ENCODE results near the gene CEP85L.

The CEP85L gene

DNA sequence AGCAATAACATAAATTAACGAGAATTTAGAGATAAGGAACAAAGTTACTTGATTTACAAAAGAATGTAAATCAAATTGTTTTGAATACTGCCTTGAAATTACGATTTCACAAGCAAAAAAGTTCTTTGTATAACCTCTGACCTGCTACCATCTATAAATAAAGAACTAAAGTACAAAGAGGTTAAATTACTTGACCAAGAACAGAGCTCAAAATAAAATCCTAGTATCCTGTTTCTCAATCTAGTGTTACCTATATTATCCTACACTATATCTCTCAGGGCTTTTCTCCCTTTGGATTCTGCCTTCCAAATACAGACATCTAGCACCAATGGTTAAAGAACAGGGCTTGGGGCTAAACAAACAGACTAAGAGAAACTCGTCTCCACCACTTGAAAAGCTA, 59.5 kb downstream of the CEP85L start:
- Histone ChIP-seq H3K18ac (ENCODE audit: low read length) (no peak overlapping the region), H3K4ac (ENCODE audit: low read depth, low read length) (no peak overlapping the region), H3K4me3 (ENCODE audit: low read depth, low read length) (no peak overlapping the region), H2AFZ (ENCODE audit: insufficient read depth, low read length, poor library complexity) (no peak overlapping the region), H4K8ac (ENCODE audit: low read depth, low read length) (no peak overlapping the region), H3K9ac (ENCODE audit: low read length) (no peak overlapping the region), H3K27ac (ENCODE audit: low read depth, low read length) (no peak overlapping the region), H3K4me1 (ENCODE audit: control insufficient read depth in 1 of 2, insufficient read depth in 2 of 2, low read length in 2 of 2) (no peaks in the 10 kb centered on the region), H4K12ac (ENCODE audit: low read depth, low read length) (no peak overlapping the region), H3K36me3 (ENCODE audit: control insufficient read depth in 1 of 2, insufficient read depth in 2 of 2, low read length in 2 of 2) (no peaks in the 10 kb centered on the region), H3K4me2 (ENCODE audit: low read length) (no peak overlapping the region), H3K79me2 (ENCODE audit: control insufficient read depth, insufficient read depth, low read length, poor library complexity) (no peaks in the 10 kb centered on the region), H3K14ac (ENCODE audit: low read length) (no peak overlapping the region), H3K23ac (ENCODE audit: low read length) (no peak overlapping the region), H3K79me1 (ENCODE audit: low read length) (no peaks in the 10 kb centered on the region), H2BK12ac (ENCODE audit: low read length) (no peak overlapping the region), H2BK5ac (ENCODE audit: low read depth, low read length, poor library complexity) (no peak overlapping the region), H2AK5ac (ENCODE audit: low read length) (no peak overlapping the region), H2BK120ac (ENCODE audit: insufficient read depth, low read length, poor library complexity) (no peak overlapping the region), H3K9me3 (ENCODE audit: insufficient read depth, low read depth, low read length) (no peaks in the 10 kb centered on the region), H3K27me3 (ENCODE audit: insufficient read depth, low read length) (no peaks in the 10 kb centered on the region), H4K91ac (ENCODE audit: low read depth, low read length) (no peak overlapping the region)
- DNase-seq = no peak
- WGBS (ENCODE audit: extremely low coverage, insufficient coverage, insufficient read length) = no CpG with 5 or more reads among the region's 3 CpGs

DNA sequence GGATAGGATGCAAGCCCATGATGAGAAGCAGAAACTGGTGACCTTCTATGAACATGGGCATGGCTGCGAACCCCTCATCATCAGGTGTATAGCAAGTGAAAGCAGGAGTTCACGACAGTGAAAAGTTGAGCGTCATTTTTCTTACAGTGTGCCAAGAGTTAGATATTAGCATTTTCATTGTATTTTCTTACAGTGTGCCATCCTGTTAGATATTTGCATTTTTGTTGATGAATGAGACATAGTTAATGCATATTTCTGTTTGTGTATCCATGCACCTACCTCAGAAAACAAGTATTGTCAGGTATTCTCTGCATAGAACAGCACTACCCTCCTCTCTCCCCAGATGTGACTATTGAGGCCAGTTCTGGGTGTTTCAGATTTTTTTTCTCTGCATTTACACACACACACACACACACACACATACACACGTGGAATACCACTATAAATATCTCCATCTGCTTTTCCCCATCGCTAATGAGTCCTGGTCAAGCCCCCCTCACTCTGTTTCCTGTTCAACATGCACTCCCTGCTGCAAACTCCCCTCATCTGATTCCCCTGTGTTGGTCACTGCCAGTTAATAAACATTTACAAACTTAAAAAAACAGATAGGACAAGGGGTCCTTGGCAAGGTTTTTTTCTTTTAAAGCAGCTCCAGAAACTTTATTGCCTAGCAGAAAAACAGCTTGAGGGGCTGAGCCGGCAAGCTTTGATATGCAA, 61.6 kb downstream of the CEP85L start:
- WGBS (ENCODE audit: extremely low coverage, insufficient coverage, insufficient read length) = no CpG with 5 or more reads among the region's 6 CpGs

GRCh38 chr6:118589186-118589585, 62.2 kb downstream of the CEP85L start:
- no peak overlapping the region for H2AK5ac ChIP-seq (ENCODE audit: low read length)
- no peak overlapping the region for H2BK5ac ChIP-seq (ENCODE audit: low read depth, low read length, poor library complexity)
- H3K23ac ChIP-seq (ENCODE audit: low read length) = no peak overlapping the region
- H3K79me2 ChIP-seq (ENCODE audit: control insufficient read depth, insufficient read depth, low read length, poor library complexity) = no peaks in the 10 kb centered on the region
- no peak for DNase-seq
- H4K8ac ChIP-seq (ENCODE audit: low read depth, low read length) = no peak overlapping the region
- no peak overlapping the region for H4K12ac ChIP-seq (ENCODE audit: low read depth, low read length)
- H2BK12ac ChIP-seq (ENCODE audit: low read length) = no peak overlapping the region
- H3K9me3 ChIP-seq (ENCODE audit: insufficient read depth, low read depth, low read length) = no peaks in the 10 kb centered on the region
- no peak overlapping the region for H3K4me3 ChIP-seq (ENCODE audit: low read depth, low read length)
- no peak overlapping the region for H3K27ac ChIP-seq (ENCODE audit: low read depth, low read length)
- no peak overlapping the region for H3K4ac ChIP-seq (ENCODE audit: low read depth, low read length)
- H2BK120ac ChIP-seq (ENCODE audit: insufficient read depth, low read length, poor library complexity) = no peak overlapping the region
- no peak overlapping the region for H3K9ac ChIP-seq (ENCODE audit: low read length)
- no peak overlapping the region for H3K4me2 ChIP-seq (ENCODE audit: low read length)
- no peak overlapping the region for H3K14ac ChIP-seq (ENCODE audit: low read length)
- H3K27me3 ChIP-seq (ENCODE audit: insufficient read depth, low read length) = no peaks in the 10 kb centered on the region
- no peaks in the 10 kb centered on the region for H3K79me1 ChIP-seq (ENCODE audit: low read length)
- H2AFZ ChIP-seq (ENCODE audit: insufficient read depth, low read length, poor library complexity) = no peak overlapping the region
- no peak overlapping the region for H4K91ac ChIP-seq (ENCODE audit: low read depth, low read length)
- H3K36me3 ChIP-seq (ENCODE audit: control insufficient read depth in 1 of 2, insufficient read depth in 2 of 2, low read length in 2 of 2) = no peaks in the 10 kb centered on the region
- no peak overlapping the region for H3K18ac ChIP-seq (ENCODE audit: low read length)
- H3K4me1 ChIP-seq (ENCODE audit: control insufficient read depth in 1 of 2, insufficient read depth in 2 of 2, low read length in 2 of 2) = no peaks in the 10 kb centered on the region
- WGBS (ENCODE audit: extremely low coverage, insufficient coverage, insufficient read length) = no CpG with 5 or more reads among the region's 4 CpGs

More for the DNA sequence above, 61.6 kb downstream of the CEP85L start:
- no peak overlapping the region for H3K18ac ChIP-seq (ENCODE audit: low read length)
- H3K23ac ChIP-seq (ENCODE audit: low read length) = no peak overlapping the region
- H2AFZ ChIP-seq (ENCODE audit: insufficient read depth, low read length, poor library complexity) = no peak overlapping the region
- H4K12ac ChIP-seq (ENCODE audit: low read depth, low read length) = no peak overlapping the region
- no peaks in the 10 kb centered on the region for H3K36me3 ChIP-seq (ENCODE audit: control insufficient read depth in 1 of 2, insufficient read depth in 2 of 2, low read length in 2 of 2)
- no peak overlapping the region for H2BK12ac ChIP-seq (ENCODE audit: low read length)
- DNase-seq = no peak
- H3K4me2 ChIP-seq (ENCODE audit: low read length) = no peak overlapping the region
- no peak overlapping the region for H3K4ac ChIP-seq (ENCODE audit: low read depth, low read length)
- no peak overlapping the region for H3K27ac ChIP-seq (ENCODE audit: low read depth, low read length)
- H3K14ac ChIP-seq (ENCODE audit: low read length) = no peak overlapping the region
- H2AK5ac ChIP-seq (ENCODE audit: low read length) = no peak overlapping the region
- no peaks in the 10 kb centered on the region for H3K4me1 ChIP-seq (ENCODE audit: control insufficient read depth in 1 of 2, insufficient read depth in 2 of 2, low read length in 2 of 2)
- H3K27me3 ChIP-seq (ENCODE audit: insufficient read depth, low read length) = no peaks in the 10 kb centered on the region
- no peak overlapping the region for H3K9ac ChIP-seq (ENCODE audit: low read length)
- no peak overlapping the region for H4K8ac ChIP-seq (ENCODE audit: low read depth, low read length)
- no peak overlapping the region for H2BK5ac ChIP-seq (ENCODE audit: low read depth, low read length, poor library complexity)
- no peak overlapping the region for H3K4me3 ChIP-seq (ENCODE audit: low read depth, low read length)
- H3K9me3 ChIP-seq (ENCODE audit: insufficient read depth, low read depth, low read length) = no peaks in the 10 kb centered on the region
- H3K79me2 ChIP-seq (ENCODE audit: control insufficient read depth, insufficient read depth, low read length, poor library complexity) = no peaks in the 10 kb centered on the region
- no peaks in the 10 kb centered on the region for H3K79me1 ChIP-seq (ENCODE audit: low read length)
- H2BK120ac ChIP-seq (ENCODE audit: insufficient read depth, low read length, poor library complexity) = no peak overlapping the region
- H4K91ac ChIP-seq (ENCODE audit: low read depth, low read length) = no peak overlapping the region

GRCh38 chr6:118588626-118589025, 62.8 kb downstream of the CEP85L start:
- no peak overlapping the region for H3K4ac ChIP-seq (ENCODE audit: low read depth, low read length)
- no peak overlapping the region for H2BK5ac ChIP-seq (ENCODE audit: low read depth, low read length, poor library complexity)
- H4K12ac ChIP-seq (ENCODE audit: low read depth, low read length) = no peak overlapping the region
- no peak overlapping the region for H4K91ac ChIP-seq (ENCODE audit: low read depth, low read length)
- no peaks in the 10 kb centered on the region for H3K27me3 ChIP-seq (ENCODE audit: insufficient read depth, low read length)
- no peak overlapping the region for H2AK5ac ChIP-seq (ENCODE audit: low read length)
- H3K18ac ChIP-seq (ENCODE audit: low read length) = no peak overlapping the region
- no peak overlapping the region for H2BK120ac ChIP-seq (ENCODE audit: insufficient read depth, low read length, poor library complexity)
- H3K4me3 ChIP-seq (ENCODE audit: low read depth, low read length) = no peak overlapping the region
- no peak overlapping the region for H3K14ac ChIP-seq (ENCODE audit: low read length)
- no peaks in the 10 kb centered on the region for H3K36me3 ChIP-seq (ENCODE audit: control insufficient read depth in 1 of 2, insufficient read depth in 2 of 2, low read length in 2 of 2)
- no peaks in the 10 kb centered on the region for H3K79me1 ChIP-seq (ENCODE audit: low read length)
- no peak overlapping the region for H2BK12ac ChIP-seq (ENCODE audit: low read length)
- WGBS (ENCODE audit: extremely low coverage, insufficient coverage, insufficient read length) = no CpG with 5 or more reads among the region's 5 CpGs
- H3K4me2 ChIP-seq (ENCODE audit: low read length) = no peak overlapping the region
- no peak overlapping the region for H3K23ac ChIP-seq (ENCODE audit: low read length)
- DNase-seq = no peak
- H4K8ac ChIP-seq (ENCODE audit: low read depth, low read length) = no peak overlapping the region
- H3K27ac ChIP-seq (ENCODE audit: low read depth, low read length) = no peak overlapping the region
- H2AFZ ChIP-seq (ENCODE audit: insufficient read depth, low read length, poor library complexity) = no peak overlapping the region
- no peaks in the 10 kb centered on the region for H3K79me2 ChIP-seq (ENCODE audit: control insufficient read depth, insufficient read depth, low read length, poor library complexity)
- no peaks in the 10 kb centered on the region for H3K9me3 ChIP-seq (ENCODE audit: insufficient read depth, low read depth, low read length)
- H3K4me1 ChIP-seq (ENCODE audit: control insufficient read depth in 1 of 2, insufficient read depth in 2 of 2, low read length in 2 of 2) = no peaks in the 10 kb centered on the region
- H3K9ac ChIP-seq (ENCODE audit: low read length) = no peak overlapping the region
